ENCODE measurements around the gene TRAK1. TPM values are rescaled to one million over a fixed set of nuclear protein-coding genes. Genes with fewer than 3 reads are reported as not detected.

TRAK1 gene
- total RNA-seq, 2 experiments from 2014 or later = 23.7 to 24.1 TPM

DNA sequence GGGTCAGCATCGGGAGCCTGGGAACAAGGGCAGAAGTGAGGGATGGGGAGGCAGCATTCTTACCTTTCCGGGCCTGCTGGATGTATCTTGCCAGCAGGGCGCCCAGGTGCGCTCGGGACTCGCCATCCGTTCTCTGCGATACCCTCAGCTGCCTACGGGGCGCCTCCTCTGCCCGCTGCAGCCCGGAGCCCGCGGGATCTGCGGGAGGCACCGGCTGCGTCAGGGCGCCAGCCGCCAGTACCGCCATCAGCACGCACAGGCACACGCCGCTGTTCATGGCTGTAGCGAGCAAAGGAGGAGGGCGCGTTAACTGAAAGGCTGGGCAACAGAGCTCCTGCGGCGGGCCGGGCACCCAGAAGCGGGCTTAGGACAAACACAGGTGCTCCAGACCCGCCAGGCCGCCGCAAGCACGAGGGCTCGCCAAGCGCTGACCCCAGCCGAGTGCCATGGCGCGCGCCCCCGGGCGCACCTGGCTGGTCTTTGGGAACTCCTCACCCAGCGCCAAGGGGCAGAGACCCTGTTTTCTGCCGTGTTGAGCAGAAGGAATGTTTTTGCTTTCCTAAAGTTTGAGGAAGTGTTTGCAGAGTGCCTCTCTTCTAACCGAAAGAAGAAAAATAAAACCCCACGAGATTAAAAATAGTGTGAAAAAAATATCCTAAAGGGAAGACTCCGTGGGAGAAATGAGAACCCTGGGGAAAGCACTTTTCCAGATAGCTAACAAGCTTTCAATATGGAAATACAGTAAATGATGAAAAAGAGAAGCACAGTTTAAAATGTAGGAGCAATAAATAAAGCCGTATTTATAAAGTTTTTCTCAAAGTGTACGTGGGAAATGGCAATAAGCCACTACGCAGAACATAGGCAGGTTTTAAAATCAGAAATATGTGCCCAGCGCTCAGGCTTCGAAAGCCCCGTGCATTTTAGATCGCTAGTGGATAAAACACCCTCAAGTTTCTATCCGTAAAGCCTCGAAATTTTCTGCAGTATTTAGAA is 172.5 kb downstream of the TRAK1 start:
- H3K4me3 Mint-ChIP-seq = no peak overlapping the region
- H3K27me3 Mint-ChIP-seq = peaks cover 74% of the 10 kb centered on the region
- DNase-seq = no peak
- CTCF ChIA-PET = no interaction called here
- peaks cover 4% of the 10 kb centered on the region for H3K4me1 Mint-ChIP-seq
- H3K9me3 Mint-ChIP-seq = no peaks in the 10 kb centered on the region
- H3K36me3 Mint-ChIP-seq (ENCODE audit: low read depth) = no peaks in the 10 kb centered on the region
- POLR2A ChIA-PET = no interaction called here
- no peak overlapping the region for H3K27ac Mint-ChIP-seq

GRCh38 chr3:42264399-42265058 is 173.4 kb downstream of the TRAK1 start:
- DNase-seq = no peak
- Mint-ChIP-seq H3K27ac (no peak overlapping the region), H3K9me3 (no peaks in the 10 kb centered on the region), H3K27me3 (peaks cover 74% of the 10 kb centered on the region), H3K4me3 (no peak overlapping the region), H3K4me1 (peaks cover 4% of the 10 kb centered on the region), H3K36me3 (ENCODE audit: low read depth) (no peaks in the 10 kb centered on the region)
- POLR2A ChIA-PET = no interaction called here
- CTCF ChIA-PET = no interaction called here

- no peak for DNase-seq
- ChIA-PET CTCF (no interaction called here), POLR2A (no interaction called here)
- H3K27me3 Mint-ChIP-seq = peaks cover 74% of the 10 kb centered on the region
- no peaks in the 10 kb centered on the region for H3K9me3 Mint-ChIP-seq
- peaks cover 4% of the 10 kb centered on the region for H3K4me1 Mint-ChIP-seq
- H3K36me3 Mint-ChIP-seq (ENCODE audit: low read depth) = no peaks in the 10 kb centered on the region
- H3K4me3 Mint-ChIP-seq = no peak overlapping the region
- H3K27ac Mint-ChIP-seq = no peak overlapping the region
Measured at GRCh38 chr3:42265059-42265991, 174.2 kb downstream of the TRAK1 start.

- CTCF ChIA-PET = no interaction called here
- H3K4me3 Mint-ChIP-seq = no peak within 1 kb of the TSS
Measured at GRCh38 chr3:42266085-42266484, 174.9 kb downstream of the TRAK1 start, which contains the start of gene CCK. TSS of gene CCK (minus strand) at chr3:42266185. CDS start at chr3:42263630, 2,555 bp downstream.

DNA sequence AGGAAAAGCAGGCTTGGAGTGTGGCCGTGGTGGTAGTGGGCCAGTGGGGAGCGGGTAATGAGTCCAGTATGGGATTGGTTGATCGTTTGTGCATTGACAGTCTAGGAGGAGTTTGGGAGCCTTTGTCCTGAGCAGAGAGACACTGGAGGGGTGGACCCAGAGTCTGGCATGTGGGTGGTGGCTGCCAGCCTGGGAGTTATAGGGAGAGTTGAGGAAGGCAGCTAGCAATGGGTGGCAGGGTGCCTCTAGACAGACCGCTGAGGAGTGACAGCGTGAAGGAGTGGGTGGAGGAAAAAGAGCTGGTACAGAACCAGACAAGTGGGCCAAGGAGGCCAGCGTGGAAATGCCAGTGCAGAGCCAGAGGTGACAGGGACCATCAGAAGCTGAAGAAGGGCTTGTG is 176.7 kb downstream of the TRAK1 start:
- Mint-ChIP-seq H3K9me3 (no peaks in the 10 kb centered on the region), H3K27ac (no peak overlapping the region), H3K4me1 (peaks cover 4% of the 10 kb centered on the region), H3K27me3 (peaks cover 50% of the 10 kb centered on the region), H3K36me3 (ENCODE audit: low read depth) (no peaks in the 10 kb centered on the region), H3K4me3 (no peak overlapping the region)
- DNase-seq = no peak
- ChIA-PET CTCF (no interaction called here), POLR2A (no interaction called here)

More at GRCh38 chr3:42266085-42266484, 174.9 kb downstream of the TRAK1 start, which contains the start of gene CCK:
- no peak within 1 kb of the TSS for H3K27ac Mint-ChIP-seq
- no peaks in the 10 kb centered on the region for H3K9me3 Mint-ChIP-seq
- H3K36me3 Mint-ChIP-seq (ENCODE audit: low read depth) = no peaks in the 10 kb centered on the region
- H3K27me3 Mint-ChIP-seq = peaks cover 67% of the 10 kb centered on the region
- no peak for DNase-seq
- POLR2A ChIA-PET = no interaction called here
- H3K4me1 Mint-ChIP-seq = peaks cover 4% of the 10 kb centered on the region

- H3K27me3 Mint-ChIP-seq = peaks cover 37% of the 10 kb centered on the region
- CTCF ChIA-PET = interaction anchor here (0.6 kb wide), 1 partner anchor 280 kb away, joined by 3 read pairs; no protein-coding TSS in a partner anchor
- H3K36me3 Mint-ChIP-seq (ENCODE audit: low read depth) = no peaks in the 10 kb centered on the region
- no peaks in the 10 kb centered on the region for H3K4me1 Mint-ChIP-seq
- no peak for DNase-seq
- H3K4me3 Mint-ChIP-seq = no peak overlapping the region
- H3K9me3 Mint-ChIP-seq = no peaks in the 10 kb centered on the region
- H3K27ac Mint-ChIP-seq = no peak overlapping the region
- POLR2A ChIA-PET = no interaction called here
Measured at GRCh38 chr3:42269647-42270046, 178.5 kb downstream of the TRAK1 start.

DNA sequence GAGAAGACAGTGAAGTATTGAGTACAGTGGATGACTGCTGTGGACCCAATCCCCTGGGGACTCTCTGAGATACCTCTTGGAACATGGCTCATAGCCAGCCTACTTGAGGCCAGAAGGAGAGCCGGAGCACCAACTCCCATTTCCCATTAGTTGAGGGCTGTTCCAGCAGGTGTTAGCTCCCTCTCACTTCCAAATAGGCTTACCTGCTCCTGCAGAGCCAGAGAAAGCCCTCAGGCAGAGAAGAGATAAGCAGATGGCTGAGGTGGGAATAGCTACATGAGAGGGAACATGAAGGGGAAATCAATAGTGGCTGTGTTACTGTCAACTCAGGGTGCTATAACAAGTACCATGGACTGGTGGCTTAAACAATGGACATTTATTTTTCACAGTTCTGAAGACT is 179.4 kb downstream of the TRAK1 start:
- Mint-ChIP-seq H3K27me3 (peaks cover 31% of the 10 kb centered on the region), H3K36me3 (ENCODE audit: low read depth) (no peaks in the 10 kb centered on the region), H3K4me1 (no peaks in the 10 kb centered on the region), H3K27ac (no peak overlapping the region), H3K9me3 (no peaks in the 10 kb centered on the region), H3K4me3 (no peak overlapping the region)
- no peak for DNase-seq
- ChIA-PET POLR2A (no interaction called here), CTCF (no interaction called here)

DNA sequence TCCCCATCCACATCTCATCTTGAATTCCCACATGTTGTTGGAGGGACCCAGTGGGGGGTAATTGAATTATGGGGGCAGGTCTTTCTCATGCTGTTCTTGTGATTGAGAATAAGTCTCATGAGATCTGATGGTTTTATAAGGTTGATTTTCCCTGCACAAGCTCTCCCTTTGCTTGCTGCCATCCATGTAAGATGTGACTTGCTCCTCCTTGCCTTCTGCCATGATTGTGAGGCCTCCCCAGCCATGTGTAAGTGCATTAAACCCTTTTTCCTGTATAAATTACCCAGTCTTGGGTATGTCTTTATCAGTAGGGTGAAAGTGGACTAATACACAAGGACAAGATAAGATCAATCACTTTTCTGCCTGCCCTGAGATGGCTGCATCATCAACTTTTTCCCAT is 180.6 kb downstream of the TRAK1 start:
- POLR2A ChIA-PET = no interaction called here
- H3K27ac Mint-ChIP-seq = no peak overlapping the region
- H3K9me3 Mint-ChIP-seq = no peaks in the 10 kb centered on the region
- no peaks in the 10 kb centered on the region for H3K4me1 Mint-ChIP-seq
- no peak for DNase-seq
- CTCF ChIA-PET = interaction anchor here (0.7 to 1.1 kb wide), 2 partner anchors 72 to 202 kb away, joined by 3 to 4 read pairs; no protein-coding TSS in a partner anchor
- H3K4me3 Mint-ChIP-seq = no peak overlapping the region
- H3K27me3 Mint-ChIP-seq = peaks cover 24% of the 10 kb centered on the region
- no peaks in the 10 kb centered on the region for H3K36me3 Mint-ChIP-seq (ENCODE audit: low read depth)

DNA sequence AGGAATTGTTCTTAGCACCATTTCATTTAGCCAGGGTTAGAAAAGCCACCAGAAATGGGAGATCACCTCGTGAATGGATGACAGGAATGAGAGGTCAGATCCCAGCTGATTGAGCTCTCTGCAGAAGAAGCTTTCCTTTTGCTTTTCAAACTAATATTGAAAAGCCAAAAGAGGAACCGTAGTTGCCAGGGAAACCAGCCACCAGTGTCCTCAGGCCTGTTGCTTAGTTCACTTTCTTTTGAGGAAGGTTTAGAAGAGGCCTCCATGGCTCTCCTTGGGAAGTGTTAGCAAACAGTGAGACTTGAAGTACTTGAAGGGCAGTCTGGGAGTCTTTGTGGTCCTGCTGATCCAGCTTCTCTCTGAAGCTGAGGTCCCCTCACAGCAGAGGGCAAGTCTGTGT is 182.2 kb downstream of the TRAK1 start:
- ChIA-PET CTCF (no interaction called here), POLR2A (no interaction called here)
- H3K4me1 Mint-ChIP-seq = no peaks in the 10 kb centered on the region
- no peaks in the 10 kb centered on the region for H3K9me3 Mint-ChIP-seq
- no peak for DNase-seq
- H3K27me3 Mint-ChIP-seq = peaks cover 12% of the 10 kb centered on the region
- H3K4me3 Mint-ChIP-seq = no peak overlapping the region
- H3K27ac Mint-ChIP-seq = no peak overlapping the region
- no peaks in the 10 kb centered on the region for H3K36me3 Mint-ChIP-seq (ENCODE audit: low read depth)

DNA sequence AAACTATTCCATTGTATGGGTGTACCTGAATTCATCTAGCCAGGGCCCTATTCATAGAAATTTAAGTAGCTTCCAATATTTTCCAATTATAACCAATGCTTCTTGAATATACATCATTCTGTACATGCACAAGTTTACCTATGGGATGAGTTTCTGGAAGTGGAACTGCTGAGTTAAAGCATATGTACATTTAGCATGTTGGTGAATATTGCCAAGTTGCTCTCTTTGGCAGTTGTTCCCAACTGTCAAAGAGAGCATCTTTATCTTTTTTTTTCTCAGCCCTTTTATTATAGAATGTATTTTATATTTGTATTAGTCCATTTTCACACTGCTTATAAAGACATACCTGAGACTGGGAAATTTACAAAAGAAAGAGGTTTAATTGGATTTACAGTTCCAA is 183.1 kb downstream of the TRAK1 start:
- Mint-ChIP-seq H3K27me3 (peaks cover 9% of the 10 kb centered on the region), H3K36me3 (ENCODE audit: low read depth) (no peaks in the 10 kb centered on the region), H3K4me1 (no peaks in the 10 kb centered on the region), H3K27ac (no peak overlapping the region), H3K9me3 (peaks cover 4% of the 10 kb centered on the region), H3K4me3 (no peak overlapping the region)
- CTCF ChIA-PET = no interaction called here
- POLR2A ChIA-PET = no interaction called here
- no peak for DNase-seq

- POLR2A ChIA-PET = no interaction called here
- CTCF ChIA-PET = interaction anchor here (0.5 kb wide), 1 partner anchor 1247 kb away, joined by 4 read pairs; no protein-coding TSS in a partner anchor
- H3K27ac Mint-ChIP-seq = no peak overlapping the region
Measured at GRCh38 chr3:42275217-42275616, 184.1 kb downstream of the TRAK1 start.

More at GRCh38 chr3:42275217-42275616, 184.1 kb downstream of the TRAK1 start:
- Mint-ChIP-seq H3K36me3 (ENCODE audit: low read depth) (no peaks in the 10 kb centered on the region), H3K9me3 (peaks cover 12% of the 10 kb centered on the region), H3K4me1 (no peaks in the 10 kb centered on the region), H3K4me3 (no peak overlapping the region), H3K27me3 (peaks cover 2% of the 10 kb centered on the region)
- no peak for DNase-seq

All from activated CD4-positive, alpha-beta T cell treated with anti-CD3 and anti-CD28 coated beads, Interleukin-2, amount 10 ng/mL, durations not matched to agents 7 days and 5 days (primary cell).